Activated CD8-positive, alpha-beta memory T cell treated with anti-CD3 and anti-CD28 coated beads, Interleukin-2, amount 10 ng/mL, durations not matched to agents 7 days and 5 days (primary cell): ENCODE results near the gene PSMC3. TPM values are rescaled to one million over a fixed set of nuclear protein-coding genes. Genes with fewer than 3 reads are reported as not detected.
A peak's percentile ranks its signal among the peaks of the same experiment; 100 is the strongest.

Experiments used
- ATAC-seq: fragments of 150-1000 bp; cut with Tn5 transposase; one replicate; pipeline ENCODE4 v1.10.0; 2021; ENCODE audit warnings: moderate library complexity
- CTCF ChIA-PET: fragments of 350-600 bp; sonication (Branson Sonifier 250); formaldehyde crosslinking; loops from one replicate; lab custom pipeline; 2021; ENCODE audit warnings: antibody characterized with exemption; lab: Charles Lee
- DNase-seq: peaks from one replicate; pipeline ENCODE4 v3.0.0-alpha.2; 2020
- H3K27ac Mint-ChIP-seq: one replicate; pipeline ENCODE4 v1.8.0; 2021; ENCODE audit warnings: mild to moderate bottlenecking, mixed read lengths
- H3K27me3 Mint-ChIP-seq: one replicate; pipeline ENCODE4 v1.8.0; 2021; ENCODE audit warnings: mixed read lengths
- H3K36me3 Mint-ChIP-seq: one replicate; pipeline ENCODE4 v1.8.0; 2021; ENCODE audit warnings: mild to moderate bottlenecking, mixed read lengths
- H3K4me1 Mint-ChIP-seq: one replicate; pipeline ENCODE4 v1.8.0; 2021; ENCODE audit warnings: mixed read lengths
- H3K4me3 Mint-ChIP-seq: one replicate; pipeline ENCODE4 v1.8.0; 2021; ENCODE audit warnings: mild to moderate bottlenecking, moderate library complexity, mixed read lengths
- H3K9me3 Mint-ChIP-seq: one replicate; pipeline ENCODE4 v1.8.0; 2022; ENCODE audit warnings: low read depth, mixed read lengths
- total RNA-seq, 2 experiments: library from RNA; stranded (reverse); gene quantifications; one replicate each; pipeline ENCODE4 v1.2.3, GENCODE V29; 2021

The PSMC3 gene
- total RNA-seq, 2 experiments from 2014 or later: 150 to 164 TPM

DNA sequence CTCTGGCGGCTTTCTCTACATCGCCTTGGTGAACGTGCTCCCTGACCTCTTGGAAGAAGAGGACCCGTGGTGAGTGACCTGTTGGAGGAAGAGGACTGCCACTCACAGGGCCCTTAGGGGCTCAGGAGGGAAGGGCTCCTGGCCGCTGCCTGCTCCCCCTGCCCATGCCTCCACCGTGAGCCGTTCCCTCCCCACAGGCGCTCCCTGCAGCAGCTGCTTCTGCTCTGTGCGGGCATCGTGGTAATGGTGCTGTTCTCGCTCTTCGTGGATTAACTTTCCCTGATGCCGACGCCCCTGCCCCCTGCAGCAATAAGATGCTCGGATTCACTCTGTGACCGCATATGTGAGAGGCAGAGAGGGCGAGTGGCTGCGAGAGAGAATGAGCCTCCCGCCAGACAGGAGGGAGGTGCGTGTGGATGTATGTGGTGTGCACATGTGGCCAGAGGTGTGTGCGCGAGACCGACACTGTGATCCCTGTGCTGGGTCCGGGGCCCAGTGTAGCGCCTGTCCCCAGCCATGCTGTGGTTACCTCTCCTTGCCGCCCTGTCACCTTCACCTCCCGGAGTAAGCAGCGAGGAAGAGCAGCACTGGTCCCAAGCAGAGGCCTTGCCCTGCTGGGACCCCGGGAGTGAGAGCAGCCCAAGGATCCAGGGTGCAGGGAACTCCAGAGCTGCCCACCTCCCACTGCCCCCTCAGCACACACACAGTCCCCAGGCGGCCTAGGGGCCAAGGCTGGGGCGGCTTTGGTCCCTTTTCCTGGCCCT, 11.0 kb downstream of the PSMC3 start:
- no peak for DNase-seq

DNA sequence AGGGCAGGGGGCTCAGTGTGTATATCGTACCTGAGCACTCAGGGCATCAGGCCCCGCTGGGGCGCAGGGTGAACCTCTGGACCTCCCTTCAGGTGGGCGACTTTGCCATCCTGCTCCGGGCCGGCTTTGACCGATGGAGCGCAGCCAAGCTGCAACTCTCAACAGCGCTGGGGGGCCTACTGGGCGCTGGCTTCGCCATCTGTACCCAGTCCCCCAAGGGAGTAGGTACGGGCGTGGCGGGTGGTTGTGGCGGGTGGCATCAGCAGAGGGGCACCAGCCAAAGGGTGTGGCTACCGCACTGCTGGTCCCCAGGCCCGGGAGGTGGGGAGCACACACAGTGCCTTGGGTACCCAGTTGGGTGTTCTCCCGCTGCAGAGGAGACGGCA, 11.6 kb downstream of the PSMC3 start:
- Mint-ChIP-seq H3K4me1 (peaks cover 2% of the 10 kb centered on the region), H3K36me3 (peaks cover 10% of the 10 kb centered on the region), H3K9me3 (no peaks in the 10 kb centered on the region), H3K4me3 (no peak overlapping the region), H3K27me3 (no peaks in the 10 kb centered on the region), H3K27ac (no peak overlapping the region)
- ATAC-seq: no peak
- no peak for DNase-seq
- CTCF ChIA-PET: interaction anchor here (1.1 to 7.0 kb wide), 3 partner anchors 9 to 41 kb away, joined by 3 to 78 read pairs (median 3); partner anchors contain the start of gene PSMC3

More for the DNA sequence above, 11.0 kb downstream of the PSMC3 start:
- H3K36me3 Mint-ChIP-seq: peaks cover 15% of the 10 kb centered on the region
- CTCF ChIA-PET: interaction anchor here (1.1 to 7.0 kb wide), 3 partner anchors 9 to 42 kb away, joined by 3 to 78 read pairs (median 3); partner anchors contain the start of gene PSMC3
- H3K27me3 Mint-ChIP-seq: no peaks in the 10 kb centered on the region
- no peak overlapping the region for H3K4me3 Mint-ChIP-seq
- H3K9me3 Mint-ChIP-seq: no peaks in the 10 kb centered on the region
- H3K4me1 Mint-ChIP-seq: peaks cover under 1% of the 10 kb centered on the region
- H3K27ac Mint-ChIP-seq: no peak overlapping the region
- no peak for ATAC-seq

GRCh38 chr11:47413908-47414684, 12.1 kb downstream of the PSMC3 start:
- no peak overlapping the region for H3K27ac Mint-ChIP-seq
- no peak for ATAC-seq
- no peak overlapping the region for H3K4me3 Mint-ChIP-seq
- no peak for DNase-seq
- peaks cover 8% of the 10 kb centered on the region for H3K36me3 Mint-ChIP-seq
- peaks cover 4% of the 10 kb centered on the region for H3K4me1 Mint-ChIP-seq
- no peaks in the 10 kb centered on the region for H3K9me3 Mint-ChIP-seq
- H3K27me3 Mint-ChIP-seq: no peaks in the 10 kb centered on the region
- CTCF ChIA-PET: interaction anchor here (1.1 to 7.0 kb wide), 3 partner anchors 10 to 41 kb away, joined by 3 to 78 read pairs (median 3); partner anchors contain the start of gene PSMC3

- peaks cover 9% of the 10 kb centered on the region for H3K4me1 Mint-ChIP-seq
- peaks cover 4% of the 10 kb centered on the region for H3K36me3 Mint-ChIP-seq
- no peaks in the 10 kb centered on the region for H3K9me3 Mint-ChIP-seq
- H3K27me3 Mint-ChIP-seq: no peaks in the 10 kb centered on the region
- CTCF ChIA-PET: interaction anchor here (1.1 to 7.1 kb wide), 5 partner anchors 11 to 226 kb away, joined by 3 to 125 read pairs (median 78); partner anchors contain the start of gene PSMC3
- no peak overlapping the region for H3K27ac Mint-ChIP-seq
- no peak overlapping the region for H3K4me3 Mint-ChIP-seq
- ATAC-seq (no peak), DNase-seq (no peak)
These were observed 12.9 kb downstream of the PSMC3 start for GRCh38 chr11:47413351-47413750.

DNA sequence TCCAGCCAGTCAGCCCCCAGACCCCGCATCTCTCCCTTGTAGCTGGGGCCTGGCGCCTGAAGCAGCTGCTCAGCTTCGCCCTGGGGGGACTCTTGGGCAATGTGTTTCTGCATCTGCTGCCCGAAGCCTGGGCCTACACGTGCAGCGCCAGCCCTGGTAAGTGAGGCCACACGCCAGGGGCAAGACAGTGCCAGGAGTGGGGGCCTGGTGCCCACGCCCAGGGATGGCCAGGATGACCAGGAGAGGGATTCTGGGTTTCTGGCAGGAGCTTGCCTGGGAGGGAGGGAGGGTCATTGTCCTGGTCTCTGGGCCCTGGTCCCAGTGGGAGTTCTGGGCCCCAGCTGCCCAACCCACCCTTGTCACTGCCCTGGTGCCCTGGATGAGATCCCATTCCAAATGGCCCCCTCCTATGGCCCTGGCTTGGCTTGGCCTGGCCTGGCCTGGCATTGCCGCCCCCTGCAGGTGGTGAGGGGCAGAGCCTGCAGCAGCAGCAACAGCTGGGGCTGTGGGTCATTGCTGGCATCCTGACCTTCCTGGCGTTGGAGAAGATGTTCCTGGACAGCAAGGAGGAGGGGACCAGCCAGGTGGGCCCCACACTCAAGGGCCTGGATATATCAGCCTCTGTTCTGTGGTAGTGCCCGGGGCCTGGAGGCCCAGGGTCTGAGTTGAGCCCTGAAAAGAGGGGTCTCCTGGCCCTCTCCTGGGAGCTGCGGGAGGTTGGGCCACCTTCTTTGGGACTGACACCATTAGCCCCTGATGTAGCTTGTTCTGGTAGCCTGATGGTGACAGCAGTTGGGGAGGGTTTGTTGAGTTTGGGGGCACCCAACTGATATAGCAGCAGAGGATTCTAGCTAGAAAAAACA, 14.1 kb downstream of the PSMC3 start:
- no peaks in the 10 kb centered on the region for H3K9me3 Mint-ChIP-seq
- CTCF ChIA-PET: interaction anchor here (0.5 to 7.1 kb wide), 35 partner anchors 9 to 445 kb away, joined by 3 to 125 read pairs (median 4); partner anchors contain the start of genes ACP2, KBTBD4, NDUFS3 and PSMC3

DNA sequence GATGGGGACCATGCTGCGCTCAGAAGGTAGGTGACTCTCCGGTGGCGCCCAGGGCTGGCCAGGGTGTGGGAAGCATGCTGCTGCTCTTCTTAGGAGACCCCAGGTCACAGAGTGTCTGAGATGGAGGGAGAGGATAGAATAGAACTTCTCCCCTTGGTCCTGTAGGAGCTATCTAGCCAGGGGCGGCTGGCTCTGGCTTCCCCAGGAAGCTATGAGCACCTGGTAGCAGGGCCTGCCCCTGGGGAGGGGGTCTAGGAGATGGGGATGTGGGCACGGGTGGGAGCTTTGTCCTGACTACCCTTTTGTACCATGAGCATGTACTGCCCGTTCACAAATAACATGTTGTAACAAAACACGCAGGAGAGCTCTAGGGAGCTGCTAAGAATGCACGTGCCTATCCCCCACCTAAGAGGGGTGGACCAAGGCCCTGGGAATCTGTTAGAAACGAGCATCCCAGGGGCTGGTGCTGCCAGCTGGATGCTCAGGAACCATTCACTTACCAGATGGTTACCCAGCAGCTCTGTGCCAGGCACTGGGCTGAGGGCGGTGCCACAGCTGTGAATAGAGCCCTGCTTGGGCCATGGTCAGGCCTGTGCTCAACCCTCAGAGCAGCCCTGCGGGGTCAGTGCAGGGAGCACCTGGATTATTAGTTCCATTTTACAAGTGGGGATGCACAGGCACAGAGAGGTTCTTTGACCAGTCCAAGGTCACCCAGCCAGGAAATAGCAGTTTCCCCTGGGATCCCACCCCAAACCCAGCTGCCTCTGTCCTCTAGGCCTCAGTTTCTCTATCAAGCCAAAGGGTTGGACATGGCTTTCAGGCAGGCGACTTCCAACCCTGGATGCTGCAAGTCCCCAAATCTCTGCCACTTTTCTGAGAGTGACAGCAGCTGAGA, 15.6 kb downstream of the PSMC3 start:
- Mint-ChIP-seq H3K36me3 (no peaks in the 10 kb centered on the region), H3K27ac (no peak overlapping the region), H3K4me1 (peaks cover 19% of the 10 kb centered on the region), H3K27me3 (no peaks in the 10 kb centered on the region), H3K9me3 (no peaks in the 10 kb centered on the region), H3K4me3 (no peak overlapping the region)
- ATAC-seq: no peak
- CTCF ChIA-PET: interaction anchor here (0.8 to 7.1 kb wide), 13 partner anchors 14 to 233 kb away, joined by 3 to 125 read pairs (median 8); partner anchors contain the start of genes ACP2, PSMC3 and SPI1
- DNase-seq: no peak

More for the DNA sequence above, 14.1 kb downstream of the PSMC3 start:
- Mint-ChIP-seq H3K4me3 (no peak overlapping the region), H3K4me1 (peaks cover 15% of the 10 kb centered on the region), H3K27ac (no peak overlapping the region), H3K27me3 (no peaks in the 10 kb centered on the region), H3K36me3 (no peaks in the 10 kb centered on the region)
- ATAC-seq: no peak
- peak; percentile 67 for DNase-seq

GRCh38 chr11:47409440-47410369, 16.5 kb downstream of the PSMC3 start:
- H3K27me3 Mint-ChIP-seq: no peaks in the 10 kb centered on the region
- H3K27ac Mint-ChIP-seq: peak overlapping the region; percentile 79
- H3K4me3 Mint-ChIP-seq: peak overlapping the region; percentile 80
- CTCF ChIA-PET: interaction anchor here (1.0 to 7.1 kb wide), 7 partner anchors 11 to 152 kb away, joined by 3 to 125 read pairs (median 8); partner anchors contain the start of genes NR1H3 and PSMC3
- no peaks in the 10 kb centered on the region for H3K36me3 Mint-ChIP-seq
- peaks cover 19% of the 10 kb centered on the region for H3K4me1 Mint-ChIP-seq
- ATAC-seq (no peak), DNase-seq (no peak)
- H3K9me3 Mint-ChIP-seq: no peaks in the 10 kb centered on the region

- no peak for DNase-seq
These were observed 17.4 kb downstream of the PSMC3 start for GRCh38 chr11:47408598-47409439.

GRCh38 chr11:47407746-47408590, 18.3 kb downstream of the PSMC3 start, which contains the start of gene SLC39A13:
Gene SLC39A13, plus strand, starts transcription at chr11:47408590. Its CDS starts 1,505 bp downstream, at chr11:47410095.
- no peaks in the 10 kb centered on the region for H3K36me3 Mint-ChIP-seq

More at GRCh38 chr11:47408598-47409439, 17.4 kb downstream of the PSMC3 start:
- CTCF ChIA-PET: interaction anchor here (0.8 to 7.1 kb wide), 7 partner anchors 10 to 151 kb away, joined by 3 to 125 read pairs (median 6); partner anchors contain the start of genes NR1H3 and PSMC3
- no peaks in the 10 kb centered on the region for H3K36me3 Mint-ChIP-seq
- H3K4me3 Mint-ChIP-seq: peak overlapping the region; percentile 80
- H3K27me3 Mint-ChIP-seq: no peaks in the 10 kb centered on the region
- no peaks in the 10 kb centered on the region for H3K9me3 Mint-ChIP-seq
- H3K4me1 Mint-ChIP-seq: peaks cover 19% of the 10 kb centered on the region
- ATAC-seq: no peak
- H3K27ac Mint-ChIP-seq: peak overlapping the region; percentile 79

More at GRCh38 chr11:47407746-47408590, 18.3 kb downstream of the PSMC3 start, which contains the start of gene SLC39A13:
- Mint-ChIP-seq H3K27ac (peak within 1 kb of the TSS; percentile 87), H3K27me3 (no peaks in the 10 kb centered on the region), H3K4me3 (peak within 1 kb of the TSS; percentile 80), H3K4me1 (peaks cover 19% of the 10 kb centered on the region), H3K9me3 (no peaks in the 10 kb centered on the region)
- DNase-seq: peak; percentile 93
- CTCF ChIA-PET: interaction anchor here (0.6 to 7.1 kb wide), 6 partner anchors 9 to 113 kb away, joined by 3 to 125 read pairs (median 41); partner anchors contain the start of gene PSMC3
- ATAC-seq: peak; percentile 89
